Activated CD8-positive, alpha-beta T cell treated with anti-CD3 and anti-CD28 coated beads for 36 hours (primary cell): Measurements from ENCODE around the gene TBL1XR1. TPM values are rescaled to one million over a fixed set of nuclear protein-coding genes. Genes with fewer than 3 reads are reported as not detected.
A peak's percentile ranks its signal among the peaks of the same experiment; 100 is the strongest.
"Not testable (repeated sequence)": the region's sequence is repeated elsewhere in the genome, so short reads cannot be mapped to it uniquely, and the experiment has no call there.

Experiments
- ATAC-seq: fragments of 200-7000 bp; cut with Tn5 transposase; one replicate; pipeline ENCODE4 v1.10.0; 2021; ENCODE audit warnings: mild to moderate bottlenecking, moderate library complexity
- CTCF ChIA-PET: fragments of 350-600 bp; sonication (Branson Sonifier 250); formaldehyde crosslinking; loops from one replicate; lab custom pipeline; 2021; ENCODE audit warnings: antibody characterized with exemption; lab: Charles Lee
- POLR2A ChIA-PET: fragments of 350-600 bp; sonication (Branson Sonifier 250); formaldehyde crosslinking; loops from one replicate; lab custom pipeline; 2021; ENCODE audit warnings: antibody characterized with exemption; lab: Charles Lee
- DNase-seq: peaks from one replicate; pipeline ENCODE4 v3.0.0-alpha.2; 2020
- H3K27ac Mint-ChIP-seq: one replicate; pipeline ENCODE4 v1.8.0; 2021; ENCODE audit warnings: mild to moderate bottlenecking, mixed read lengths
- H3K27me3 Mint-ChIP-seq: one replicate; pipeline ENCODE4 v1.8.0; 2021; ENCODE audit warnings: mixed read lengths
- H3K36me3 Mint-ChIP-seq: one replicate; pipeline ENCODE4 v1.8.0; 2021; ENCODE audit warnings: low read depth, mixed read lengths
- H3K4me1 Mint-ChIP-seq: one replicate; pipeline ENCODE4 v1.8.0; 2021; ENCODE audit warnings: low read depth, mixed read lengths
- H3K4me3 Mint-ChIP-seq: one replicate; pipeline ENCODE4 v1.8.0; 2021; ENCODE audit warnings: mild to moderate bottlenecking, moderate library complexity, mixed read lengths
- H3K9me3 Mint-ChIP-seq: one replicate; pipeline ENCODE4 v1.8.0; 2021; ENCODE audit warnings: mixed read lengths
- intact Hi-C: fragments of 100-400 bp; cut with micrococcal nuclease; formaldehyde crosslinking; loops from one replicate; pipeline ENCODE4 v1.10.0; 2022
- total RNA-seq, 2 experiments: library from RNA; stranded (reverse); gene quantifications; one replicate each; pipeline ENCODE4 v1.2.3, GENCODE V29; 2021
- TF ChIP-seq, protein P1 (sequence below): fragments of 200-600 bp; IDR thresholded peaks from one replicate; pipeline ENCODE4 v1.8.0; 2022; ENCODE audit warnings: antibody characterized with exemption, mild to moderate bottlenecking

TBL1XR1 gene
- total RNA-seq, 2 experiments from 2014 or later = 153 to 158 TPM

DNA sequence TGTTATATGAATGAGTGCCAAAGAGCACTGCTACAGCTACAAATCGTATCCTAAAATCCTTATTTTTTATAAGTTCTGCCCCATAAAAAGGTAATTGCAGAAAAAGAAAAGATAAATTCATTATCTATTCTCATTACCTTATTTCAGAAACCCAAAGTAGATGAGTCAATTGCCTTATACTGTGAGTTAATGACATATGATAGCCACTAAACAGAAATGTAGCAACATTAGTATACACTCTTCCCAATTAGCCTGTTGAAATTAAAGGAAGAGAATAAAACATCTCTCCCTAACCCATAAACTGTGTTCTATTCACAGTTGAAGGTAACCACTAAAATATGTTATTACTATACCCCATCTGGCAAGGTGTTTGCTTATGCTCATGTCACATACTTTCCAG, 11.0 kb downstream of the TBL1XR1 start:
- H3K4me3 Mint-ChIP-seq = no peak overlapping the region
- TF ChIP-seq, protein P1, sequence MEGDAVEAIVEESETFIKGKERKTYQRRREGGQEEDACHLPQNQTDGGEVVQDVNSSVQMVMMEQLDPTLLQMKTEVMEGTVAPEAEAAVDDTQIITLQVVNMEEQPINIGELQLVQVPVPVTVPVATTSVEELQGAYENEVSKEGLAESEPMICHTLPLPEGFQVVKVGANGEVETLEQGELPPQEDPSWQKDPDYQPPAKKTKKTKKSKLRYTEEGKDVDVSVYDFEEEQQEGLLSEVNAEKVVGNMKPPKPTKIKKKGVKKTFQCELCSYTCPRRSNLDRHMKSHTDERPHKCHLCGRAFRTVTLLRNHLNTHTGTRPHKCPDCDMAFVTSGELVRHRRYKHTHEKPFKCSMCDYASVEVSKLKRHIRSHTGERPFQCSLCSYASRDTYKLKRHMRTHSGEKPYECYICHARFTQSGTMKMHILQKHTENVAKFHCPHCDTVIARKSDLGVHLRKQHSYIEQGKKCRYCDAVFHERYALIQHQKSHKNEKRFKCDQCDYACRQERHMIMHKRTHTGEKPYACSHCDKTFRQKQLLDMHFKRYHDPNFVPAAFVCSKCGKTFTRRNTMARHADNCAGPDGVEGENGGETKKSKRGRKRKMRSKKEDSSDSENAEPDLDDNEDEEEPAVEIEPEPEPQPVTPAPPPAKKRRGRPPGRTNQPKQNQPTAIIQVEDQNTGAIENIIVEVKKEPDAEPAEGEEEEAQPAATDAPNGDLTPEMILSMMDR = no peak
- intact Hi-C loops = no loop called here
- CTCF ChIA-PET = interaction anchor here (0.7 kb wide), 1 partner anchor 12 kb away, joined by 3 read pairs; no protein-coding TSS in a partner anchor
- DNase-seq (no peak), ATAC-seq (no peak)
- H3K36me3 Mint-ChIP-seq = peaks cover 19% of the 10 kb centered on the region
- no peak overlapping the region for H3K27ac Mint-ChIP-seq
- H3K9me3 Mint-ChIP-seq = no peaks in the 10 kb centered on the region
- no peaks in the 10 kb centered on the region for H3K27me3 Mint-ChIP-seq
- POLR2A ChIA-PET = interaction anchor here (1.9 kb wide), 1 partner anchor 170 kb away, joined by 4 read pairs; no protein-coding TSS in a partner anchor
- peaks cover 58% of the 10 kb centered on the region for H3K4me1 Mint-ChIP-seq

DNA sequence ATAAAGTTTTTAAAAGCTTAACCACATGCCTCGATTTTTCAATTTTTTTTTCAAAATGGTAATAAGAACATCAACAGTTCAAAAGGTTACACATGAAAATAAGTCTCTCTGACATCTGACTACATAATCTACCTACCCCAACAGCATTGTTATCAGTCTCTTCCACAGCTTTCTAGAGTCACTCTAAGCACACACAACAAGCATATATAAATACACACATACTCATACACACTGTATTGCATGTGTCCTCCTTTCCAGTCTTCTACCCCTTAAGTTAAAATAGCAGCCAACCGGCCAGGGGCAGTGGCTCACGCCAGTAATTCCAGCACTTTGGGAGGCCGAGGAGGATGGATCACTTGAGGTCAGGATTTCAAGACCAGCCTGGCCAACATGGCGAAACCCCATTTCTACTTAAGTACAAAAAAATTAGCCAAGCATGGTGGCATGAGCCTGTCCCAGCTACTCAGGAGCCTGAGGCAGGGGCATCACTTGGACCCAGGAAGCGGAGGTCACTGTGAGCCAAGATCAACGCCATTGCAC, 12.2 kb downstream of the TBL1XR1 start:
- peaks cover 55% of the 10 kb centered on the region for H3K4me1 Mint-ChIP-seq
- no peaks in the 10 kb centered on the region for H3K27me3 Mint-ChIP-seq
- peak overlapping the region; percentile 40 for H3K27ac Mint-ChIP-seq
- intact Hi-C loops = no loop called here
- H3K4me3 Mint-ChIP-seq = no peak overlapping the region
- ChIA-PET CTCF (interaction anchor here (1.2 kb wide), 1 partner anchor 9 kb away, joined by 4 read pairs; no protein-coding TSS in a partner anchor), POLR2A (interaction anchor here (0.9 to 1.9 kb wide), 5 partner anchors 8 to 171 kb away, joined by 3 to 8 read pairs (median 5); partner anchors contain the start of gene TBL1XR1)
- no peaks in the 10 kb centered on the region for H3K9me3 Mint-ChIP-seq
- DNase-seq (no peak), ATAC-seq (peak; percentile 61)
- peaks cover 18% of the 10 kb centered on the region for H3K36me3 Mint-ChIP-seq
- TF ChIP-seq, protein P1 = no peak

DNA sequence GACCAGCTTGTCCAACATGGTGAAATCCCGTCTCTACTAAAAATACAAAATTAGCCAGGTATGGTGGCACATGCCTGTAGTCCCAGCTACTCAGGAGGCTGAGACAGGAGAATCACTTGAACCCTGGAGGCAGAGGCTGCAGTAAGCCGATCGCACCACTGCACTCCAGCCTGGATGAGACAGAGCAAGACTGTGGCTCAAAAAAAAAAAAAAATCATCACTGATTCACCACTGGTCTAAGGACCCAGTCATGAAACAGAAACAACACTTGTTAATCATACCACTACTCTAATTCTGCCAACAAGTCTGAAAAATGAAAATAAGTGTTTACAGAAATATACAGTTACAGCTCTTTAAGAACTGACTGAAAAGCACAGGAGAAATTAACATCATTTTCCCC, 12.7 kb downstream of the TBL1XR1 start:
- H3K4me1 Mint-ChIP-seq = peaks cover 57% of the 10 kb centered on the region

DNA sequence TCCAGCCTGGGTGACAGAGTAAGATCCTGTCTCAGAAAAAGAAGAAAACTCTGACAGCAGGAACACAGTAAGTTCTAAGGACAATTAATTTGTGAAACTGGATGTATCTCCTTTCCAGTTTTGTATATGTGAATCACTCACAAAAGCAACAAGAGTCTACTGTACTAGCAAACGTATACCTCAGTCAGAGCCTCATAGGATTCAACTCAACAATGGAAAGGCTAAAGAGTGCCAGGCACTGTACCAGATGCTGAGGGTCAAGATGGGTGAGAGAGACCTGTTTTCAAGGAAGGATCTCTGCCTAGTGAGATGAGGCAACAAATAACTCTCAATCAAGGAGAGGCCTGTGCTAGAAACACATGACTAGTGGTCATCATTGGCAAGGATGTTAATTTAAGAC, 14.9 kb downstream of the TBL1XR1 start:
- H3K4me3 Mint-ChIP-seq = no peak overlapping the region
- H3K36me3 Mint-ChIP-seq = peaks cover 31% of the 10 kb centered on the region
- DNase-seq = no peak
- intact Hi-C loops = no loop called here
- H3K27me3 Mint-ChIP-seq = no peaks in the 10 kb centered on the region
- peaks cover 2% of the 10 kb centered on the region for H3K9me3 Mint-ChIP-seq
- no peak for ATAC-seq
- CTCF ChIA-PET = no interaction called here
- peaks cover 67% of the 10 kb centered on the region for H3K4me1 Mint-ChIP-seq
- peak overlapping the region; percentile 36 for H3K27ac Mint-ChIP-seq
- TF ChIP-seq, protein P1 = no peak
- POLR2A ChIA-PET = no interaction called here

More for the DNA sequence above, 12.7 kb downstream of the TBL1XR1 start:
- H3K9me3 Mint-ChIP-seq, H3K4me3 Mint-ChIP-seq, H3K27me3 Mint-ChIP-seq, intact Hi-C loops: not testable (repeated sequence)
- ChIA-PET CTCF (interaction anchor here (1.2 kb wide), 1 partner anchor 9 kb away, joined by 4 read pairs; no protein-coding TSS in a partner anchor), POLR2A (interaction anchor here (0.9 to 1.9 kb wide), 5 partner anchors 9 to 171 kb away, joined by 3 to 8 read pairs (median 5); partner anchors contain the start of gene TBL1XR1)
- Mint-ChIP-seq H3K36me3 (peaks cover 19% of the 10 kb centered on the region), H3K27ac (peak overlapping the region; percentile 40)
- ATAC-seq (peak; percentile 92), DNase-seq (peak; percentile 43)

DNA sequence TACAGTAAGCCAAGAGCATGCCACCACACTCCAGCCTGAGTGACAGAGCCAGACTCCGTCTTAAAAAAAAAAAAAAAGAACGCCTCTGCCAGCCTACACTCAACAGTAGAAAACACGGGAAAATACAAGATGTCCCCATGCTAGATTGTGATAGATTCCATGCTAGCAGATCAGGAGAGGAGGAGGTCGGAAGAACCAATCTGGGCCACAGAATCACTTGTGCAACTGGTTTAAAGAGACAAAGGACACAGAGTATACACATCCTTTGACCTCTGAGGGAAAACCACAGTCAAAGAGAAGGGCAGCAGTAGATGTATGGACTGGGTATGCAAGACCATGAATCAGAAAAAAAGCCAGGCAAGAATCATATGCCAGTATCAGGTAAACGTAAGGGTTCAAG, 15.9 kb downstream of the TBL1XR1 start:
- Mint-ChIP-seq H3K36me3 (peaks cover 37% of the 10 kb centered on the region), H3K4me3 (no peak overlapping the region), H3K27ac (no peak overlapping the region), H3K27me3 (no peaks in the 10 kb centered on the region), H3K9me3 (peaks cover 2% of the 10 kb centered on the region), H3K4me1 (peaks cover 63% of the 10 kb centered on the region)
- DNase-seq = no peak
- ChIA-PET POLR2A (interaction anchor here (1.6 kb wide), 1 partner anchor 12 kb away, joined by 4 read pairs; no protein-coding TSS in a partner anchor), CTCF (no interaction called here)
- intact Hi-C loops = no loop called here
- TF ChIP-seq, protein P1 = no peak
- no peak for ATAC-seq
